K562 (cell line): ENCODE measurements around the gene STK11. TPM values are rescaled to one million over a fixed set of nuclear protein-coding genes. Genes with fewer than 3 reads are reported as not detected.

Source experiments
- ATAC-seq: fragments of 200-7000 bp; cut with Tn5 transposase; 3 replicates; pipeline ENCODE4 v1.9.1; 2020; ENCODE audit warnings: moderate library complexity
- BruUV-seq: library from RNA; stranded (reverse); fragments of 400-500 nt; replicated peaks from 2 replicates; lab custom pipeline; 2021; lab: Mats Ljungman, UMichigan
- CTCF ChIA-PET: fragments of 300-600 bp; formaldehyde crosslinking; extraction: SDS; loops from one replicate; lab custom pipeline; 2021; ENCODE audit warnings: low intra/inter-chr PET ratio; lab: Yijun Ruan, JAX
- POLR2A ChIA-PET: fragments of 300-600, 350-650 bp; sonication (Branson Sonifier 250); formaldehyde crosslinking; extraction: SDS; loops from one replicate; lab custom pipeline; 2021; ENCODE audit warnings: antibody characterized with exemption, inconsistent platforms; lab: Yijun Ruan, JAX
- DNase-seq, 4 experiments: peaks; one replicate each; pipeline versions ENCODE4 v3.0.0 to v3.0.0-alpha.2; 2011 to 2018; ENCODE audit warnings: low spot score in 3 of 4, mixed read lengths in 3 of 4; ENCODE audit errors: extremely low read depth in 1 of 4
- FAIRE-seq: peaks from 2 replicates; lab custom pipeline; 2011; peaks lifted over from hg19 to GRCh38; lab: Jason Lieb, UNC
- H2AFZ ChIP-seq: 2 replicates; pipeline ENCODE4 v1.6.0; 2011; ENCODE audit warnings: low read depth, low read length, control low read depth, inconsistent platforms
- H3K27ac ChIP-seq: fragments of 200-600 bp; 3 replicates; pipeline ENCODE4 v1.8.0; 2011; ENCODE audit warnings: low read depth, mild to moderate bottlenecking, control low read depth, inconsistent platforms, low read length, moderate library complexity, mixed read lengths; ENCODE audit errors: extremely low read depth
- H3K27me3 ChIP-seq, 2 experiments: fragments of 300-600 bp in 1 of 2; 2 replicates in 1 of 2; 3 replicates in 1 of 2; pipeline versions ENCODE4 v1.6.0 to v1.8.0; 2011; ENCODE audit warnings: inconsistent platforms in 2 of 2, low read length in 2 of 2, mild to moderate bottlenecking in 1 of 2, mixed read lengths in 1 of 2, moderate library complexity in 1 of 2; ENCODE audit not compliant: control insufficient read depth in 2 of 2, insufficient read depth in 2 of 2
- H3K36me3 ChIP-seq: fragments of 300-600 bp; 3 replicates; pipeline ENCODE4 v1.8.0; 2011; ENCODE audit warnings: mild to moderate bottlenecking, low read length, inconsistent platforms; ENCODE audit not compliant: control insufficient read depth, insufficient read depth
- H3K4me1 ChIP-seq, 2 experiments: fragments of 200-600 bp in 1 of 2; replicated peaks in 1 of 2; 2 replicates in 1 of 2; 3 replicates in 1 of 2; pipeline versions ENCODE4 v1.5.1 to v1.8.0; 2011; ENCODE audit warnings: inconsistent platforms in 2 of 2, low read length in 2 of 2, mild to moderate bottlenecking in 1 of 2, mixed read lengths in 1 of 2, moderate library complexity in 1 of 2; ENCODE audit not compliant: control insufficient read depth in 2 of 2, insufficient read depth in 2 of 2
- H3K4me2 ChIP-seq: 2 replicates; pipeline ENCODE4 v1.6.1; 2011; ENCODE audit warnings: low read length, control low read depth, inconsistent platforms, mixed read lengths; ENCODE audit not compliant: insufficient read depth
- H3K4me3 ChIP-seq: fragments of 200-600 bp; sonication (generic), shearing (Covaris generic); 2 replicates; pipeline ENCODE4 v1.5.1; 2016; ENCODE audit warnings: control low read depth, inconsistent platforms
- H3K79me2 ChIP-seq: fragments of 200-600 bp; 3 replicates; pipeline ENCODE4 v1.8.0; 2011; ENCODE audit warnings: low read length, inconsistent platforms; ENCODE audit not compliant: control insufficient read depth, insufficient read depth
- H3K9ac ChIP-seq, 2 experiments: 2 replicates each; pipeline versions ENCODE4 v1.6.0 to v1.6.1; 2011; ENCODE audit warnings: low read depth in 2 of 2, low read length in 2 of 2, control low read depth in 1 of 2, inconsistent platforms in 1 of 2, mild to moderate bottlenecking in 1 of 2, mixed read lengths in 1 of 2; ENCODE audit not compliant: insufficient read depth in 1 of 2
- H3K9me1 ChIP-seq: one replicate; pipeline ENCODE4 v1.6.0; 2011; ENCODE audit warnings: inconsistent platforms, mild to moderate bottlenecking, low read length, moderate library complexity; ENCODE audit not compliant: control insufficient read depth, insufficient read depth
- H3K9me3 ChIP-seq: replicated peaks from 2 replicates; pipeline ENCODE4 v1.5.1; 2011; ENCODE audit warnings: low read depth, low read length, inconsistent platforms; ENCODE audit not compliant: control insufficient read depth, insufficient read depth
- H4K20me1 ChIP-seq: replicated peaks from 2 replicates; pipeline ENCODE4 v1.6.1; 2011; ENCODE audit warnings: low read length, inconsistent platforms, mixed read lengths; ENCODE audit not compliant: control insufficient read depth, insufficient read depth
- ARID2 ChIP-seq: fragments of 450-650 bp; IDR thresholded peaks from 2 replicates; pipeline ENCODE4 v1.6.1; 2017; ENCODE audit warnings: antibody characterized with exemption, mild to moderate bottlenecking
- CC2D1A ChIP-seq: fragments of 450-650 bp; IDR thresholded peaks from 2 replicates; pipeline ENCODE4 v1.6.1; 2017; ENCODE audit warnings: mild to moderate bottlenecking
- CREBBP ChIP-seq: IDR thresholded peaks from one replicate; pipeline ENCODE4 v1.6.1; 2012; ENCODE audit warnings: low read depth, mild to moderate bottlenecking, control low read depth, inconsistent platforms, low read length
- ETS2 ChIP-seq: IDR thresholded peaks from 2 replicates; pipeline ENCODE4 v1.6.1; 2016; ENCODE audit warnings: borderline replicate concordance, missing genetic modification characterization, mild to moderate bottlenecking, moderate library complexity, missing compliant biosample characterization; ENCODE audit not compliant: poor library complexity, severe bottlenecking
- FOXK1 ChIP-seq: sonication (generic); formaldehyde crosslinking; IDR thresholded peaks from 2 replicates; pipeline ENCODE4 v1.8.0; 2022; ENCODE audit warnings: missing genetic modification reagents, mild to moderate bottlenecking, borderline replicate concordance
- HLTF ChIP-seq: fragments of 450-650 bp; IDR thresholded peaks from 2 replicates; pipeline ENCODE4 v1.6.1; 2016
- MAFG ChIP-seq: fragments of 450-650 bp; conservative IDR thresholded peaks from 2 replicates; pipeline ENCODE4 v1.6.1; 2016; ENCODE audit warnings: missing genetic modification characterization, missing compliant biosample characterization
- MCM3 ChIP-seq: fragments of 450-650 bp; IDR thresholded peaks from 2 replicates; pipeline ENCODE4 v1.6.1; 2016
- NFATC3 ChIP-seq: fragments of 450-650 bp; IDR thresholded peaks from 2 replicates; pipeline ENCODE4 v1.6.1; 2017; ENCODE audit warnings: mild to moderate bottlenecking
- RBM22 ChIP-seq: fragments of 200-400 bp; formaldehyde crosslinking; IDR thresholded peaks from 2 replicates; pipeline ENCODE4 v1.6.1; 2018; ENCODE audit warnings: low read length, low read depth; ENCODE audit not compliant: poor library complexity, severe bottlenecking
- SETDB1 ChIP-seq: IDR thresholded peaks from one replicate; pipeline ENCODE4 v1.6.1; 2012; ENCODE audit warnings: low read length, control low read depth, inconsistent platforms
- SMAD3 ChIP-seq: fragments of 450-650 bp; formaldehyde crosslinking; conservative IDR thresholded peaks from 2 replicates; pipeline ENCODE4 v1.4.0; 2020; ENCODE audit warnings: mild to moderate bottlenecking
- SRSF9 ChIP-seq: fragments of 200-400 bp; formaldehyde crosslinking; IDR thresholded peaks from 2 replicates; pipeline ENCODE4 v1.6.1; 2017; ENCODE audit warnings: low read depth, low read length, borderline replicate concordance
- ZFX ChIP-seq: sonication (generic); formaldehyde crosslinking; IDR thresholded peaks from 2 replicates; pipeline ENCODE4 v1.8.0; 2022; ENCODE audit warnings: mild to moderate bottlenecking, missing genetic modification reagents, moderate library complexity
- ZNF408 ChIP-seq: fragments of 250-450 bp; sonication (Bioruptor Pico); IDR thresholded peaks from 2 replicates; pipeline ENCODE4 v1.4.0; 2020; ENCODE audit warnings: low read depth, mild to moderate bottlenecking, moderate library complexity
- ZNF717 ChIP-seq: fragments of 250-450 bp; sonication (Bioruptor Pico); IDR thresholded peaks from 2 replicates; pipeline ENCODE4 v1.5.0; 2021
- WGBS: fragments of 100-300 bp; shearing (Covaris generic); methylation state at CpG from one replicate; pipeline ENCODE4 v1.1.6; 2016; ENCODE audit warnings: low coverage, mixed read lengths; ENCODE audit not compliant: insufficient coverage; ENCODE audit errors: missing lambda C conversion rate; 5-methylcytosine and 5-hydroxymethylcytosine counted together
- in situ Hi-C: fragments of 300-500 bp; cut with MboI; formaldehyde crosslinking; loops from 4 replicates; pipeline ENCODE4 v1.15.0; 2018; ENCODE audit warnings: inconsistent platforms, mixed read lengths
- intact Hi-C: fragments of 100-400 bp; cut with micrococcal nuclease; formaldehyde crosslinking; loops from 2 replicates; pipeline ENCODE4 v1.14.2; 2022
- polyA plus RNA-seq, 8 experiments: library from polyadenylated mRNA; depleted of rRNA in 4 of 8; stranded (reverse) in 5 of 8; unstranded in 3 of 8; fragments of >200 nt; fragmentation: Nextera tagmentation in 2 of 8; fragmentation: Illumina TruSeq in 1 of 8; extraction: Ambion mirVana in 2 of 8; extraction: Trizol in 1 of 8; gene quantifications; 2 replicates each; pipeline versions ENCODE4 v1.2.1 to v1.2.3, GENCODE V29; 2011 to 2014; ENCODE audit warnings: inconsistent platforms in 1 of 8, missing spikeins in 1 of 8
- total RNA-seq, 7 experiments: library from RNA; depleted of rRNA in 6 of 7; stranded (reverse); fragments of >200 nt in 6 of 7; fragmentation: Illumina TruSeq in 2 of 7; extraction: Trizol in 2 of 7; gene quantifications; 2 replicates each; pipeline versions ENCODE4 v1.2.1 to v1.2.3, GENCODE V29; 2011 to 2021; ENCODE audit warnings: low replicate concordance in 1 of 7
- TF ChIP-seq, protein P1 (sequence below): sonication (generic); formaldehyde crosslinking; IDR thresholded peaks from 2 replicates; pipeline ENCODE4 v1.8.0; 2022; ENCODE audit warnings: mild to moderate bottlenecking, missing genetic modification reagents
- TF ChIP-seq, protein P2 (sequence below): sonication (generic); formaldehyde crosslinking; IDR thresholded peaks from 2 replicates; pipeline ENCODE4 v1.8.0; 2022; ENCODE audit warnings: missing genetic modification reagents, mild to moderate bottlenecking, moderate library complexity, borderline replicate concordance
- TF ChIP-seq, protein P3 (sequence below): fragments of 250-450 bp; sonication (Bioruptor Pico); IDR thresholded peaks from 2 replicates; pipeline ENCODE4 v1.5.0; 2021; ENCODE audit warnings: mild to moderate bottlenecking, borderline replicate concordance

Gene STK11
- total and polyA plus RNA-seq, 9 of the 15 experiments (the other 6 are each of a cell fraction or from before 2014, with no cell fraction given) = 0.15 to 96.5 (median 31.7) TPM

DNA sequence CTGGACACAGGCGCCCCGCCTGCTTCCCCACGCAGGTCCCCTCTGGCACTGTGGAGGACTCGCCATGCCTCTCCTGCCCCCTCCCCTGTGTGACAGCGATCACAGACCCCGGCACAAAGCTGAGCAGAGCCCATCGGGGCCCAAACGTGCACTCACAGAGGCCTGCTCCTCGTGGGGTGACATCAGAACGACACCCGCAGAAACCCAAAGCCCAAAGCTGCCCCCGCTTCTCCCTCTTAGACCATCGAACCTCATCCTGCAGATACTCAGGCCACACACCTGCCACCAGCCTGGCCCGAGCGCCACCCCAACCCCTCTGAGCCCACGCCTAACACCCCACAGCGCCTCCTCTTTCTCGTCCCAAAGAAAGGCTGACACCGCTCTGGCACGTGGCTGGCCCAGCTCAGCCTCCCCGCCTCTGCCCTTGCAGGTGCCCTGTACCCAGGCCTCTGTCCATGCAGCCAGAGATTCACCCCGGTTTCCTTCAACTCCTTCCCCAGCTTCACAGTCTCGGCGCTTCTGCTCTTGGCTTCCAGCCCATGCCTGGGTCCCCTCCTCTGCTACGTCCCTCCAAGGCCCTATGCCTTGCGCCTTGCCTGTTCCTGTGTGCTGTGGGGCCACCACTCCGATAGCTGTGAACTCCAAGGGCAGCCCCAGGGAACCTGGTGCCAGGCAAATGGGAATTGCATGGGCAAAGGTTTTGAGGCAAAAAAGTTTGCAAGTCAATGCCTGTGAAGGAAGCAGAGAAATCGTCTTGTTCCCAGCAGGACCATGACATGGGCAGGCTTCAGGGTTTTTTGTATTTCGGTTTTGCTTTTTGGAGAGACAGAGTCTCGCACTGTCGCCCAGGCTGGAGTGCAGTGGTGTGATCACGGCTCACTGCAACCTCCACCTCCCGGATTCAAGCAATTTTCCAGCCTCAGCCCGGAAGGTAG lies 33.1 kb downstream of the STK11 start:
- H3K9ac ChIP-seq = peak overlapping the region in 1 of 2 experiments; percentile 94; a peak in 3 of 4 replicates
- WGBS = 63% methylated on average over 31 of the region's 34 CpGs
- DNase-seq = no peak
- TF ChIP-seq FOXK1 (CRISPR knock-in tag) = no peak
- TF ChIP-seq CREBBP = no peak
- no peak for TF ChIP-seq CC2D1A
- no peak for TF ChIP-seq ETS2 (tag)
- no peak for TF ChIP-seq SMAD3
- TF ChIP-seq RBM22 = no peak
- TF ChIP-seq ZNF408 (CRISPR knock-in tag) = no peak
- TF ChIP-seq, protein P1, sequence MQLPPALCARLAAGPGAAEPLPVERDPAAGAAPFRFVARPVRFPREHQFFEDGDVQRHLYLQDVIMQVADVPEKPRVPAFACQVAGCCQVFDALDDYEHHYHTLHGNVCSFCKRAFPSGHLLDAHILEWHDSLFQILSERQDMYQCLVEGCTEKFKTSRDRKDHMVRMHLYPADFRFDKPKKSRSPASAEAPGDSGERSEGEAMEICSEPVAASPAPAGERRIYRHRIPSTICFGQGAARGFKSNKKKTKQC (CRISPR knock-in tag) = no peak
- TF ChIP-seq HLTF = no peak
- TF ChIP-seq ZFX (CRISPR knock-in tag) = peak; percentile 29; the same call in 1 of the 2 replicates
- TF ChIP-seq ZNF717 (CRISPR knock-in tag) = no peak
- no peak for TF ChIP-seq NFATC3
- no peak for TF ChIP-seq MAFG (tag)
- TF ChIP-seq, protein P2, sequence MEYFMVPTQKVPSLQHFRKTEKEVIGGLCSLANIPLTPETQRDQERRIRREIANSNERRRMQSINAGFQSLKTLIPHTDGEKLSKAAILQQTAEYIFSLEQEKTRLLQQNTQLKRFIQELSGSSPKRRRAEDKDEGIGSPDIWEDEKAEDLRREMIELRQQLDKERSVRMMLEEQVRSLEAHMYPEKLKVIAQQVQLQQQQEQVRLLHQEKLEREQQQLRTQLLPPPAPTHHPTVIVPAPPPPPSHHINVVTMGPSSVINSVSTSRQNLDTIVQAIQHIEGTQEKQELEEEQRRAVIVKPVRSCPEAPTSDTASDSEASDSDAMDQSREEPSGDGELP = 0 out of 2 replicates have a peak, but pooled peaks have one; percentile 6
- TF ChIP-seq MCM3 = no peak
- TF ChIP-seq, protein P3, sequence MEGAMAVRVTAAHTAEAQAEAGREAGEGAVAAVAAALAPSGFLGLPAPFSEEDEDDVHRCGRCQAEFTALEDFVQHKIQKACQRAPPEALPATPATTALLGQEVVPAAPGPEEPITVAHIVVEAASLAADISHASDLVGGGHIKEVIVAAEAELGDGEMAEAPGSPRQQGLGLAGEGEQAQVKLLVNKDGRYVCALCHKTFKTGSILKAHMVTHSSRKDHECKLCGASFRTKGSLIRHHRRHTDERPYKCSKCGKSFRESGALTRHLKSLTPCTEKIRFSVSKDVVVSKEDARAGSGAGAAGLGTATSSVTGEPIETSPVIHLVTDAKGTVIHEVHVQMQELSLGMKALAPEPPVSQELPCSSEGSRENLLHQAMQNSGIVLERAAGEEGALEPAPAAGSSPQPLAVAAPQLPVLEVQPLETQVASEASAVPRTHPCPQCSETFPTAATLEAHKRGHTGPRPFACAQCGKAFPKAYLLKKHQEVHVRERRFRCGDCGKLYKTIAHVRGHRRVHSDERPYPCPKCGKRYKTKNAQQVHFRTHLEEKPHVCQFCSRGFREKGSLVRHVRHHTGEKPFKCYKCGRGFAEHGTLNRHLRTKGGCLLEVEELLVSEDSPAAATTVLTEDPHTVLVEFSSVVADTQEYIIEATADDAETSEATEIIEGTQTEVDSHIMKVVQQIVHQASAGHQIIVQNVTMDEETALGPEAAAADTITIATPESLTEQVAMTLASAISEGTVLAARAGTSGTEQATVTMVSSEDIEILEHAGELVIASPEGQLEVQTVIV (CRISPR knock-in tag) = no peak
- TF ChIP-seq ARID2 = no peak
- TF ChIP-seq SRSF9 = no peak
- TF ChIP-seq SETDB1 = no peak

More for the DNA sequence above, 33.1 kb downstream of the STK11 start:
- FAIRE-seq (no peak), ATAC-seq (no peak)
- peaks cover 24 to 98% of the 10 kb centered on the region in 2 experiments for H3K4me1 ChIP-seq
- H4K20me1 ChIP-seq = no peaks in the 10 kb centered on the region
- no peaks in the 10 kb centered on the region for H3K27me3 ChIP-seq
- intact Hi-C loops (no loop called here), in situ Hi-C loops (loop anchor here (25.0 kb wide), 1 partner anchor 476 kb away; the partner anchor contains the start of gene MISP)
- no TSS peak for BruUV-seq
- peak overlapping the region; percentile 49; the same call in 1 of the 3 replicates for H3K27ac ChIP-seq
- POLR2A ChIA-PET = interaction anchor here (0.6 kb wide), 2 partner anchors 135 to 254 kb away, joined by 3 read pairs; partner anchors contain the start of gene WDR18
- H3K4me2 ChIP-seq = peak overlapping the region; percentile 70
- CTCF ChIA-PET = interaction anchor here (0.9 to 4.8 kb wide), 3 partner anchors 126 to 468 kb away, joined by 3 to 29 read pairs (median 21); no protein-coding TSS in a partner anchor
- peaks cover 28% of the 10 kb centered on the region for H3K79me2 ChIP-seq
- H3K4me3 ChIP-seq = peak overlapping the region; percentile 55
- H3K9me3 ChIP-seq = no peaks in the 10 kb centered on the region
- peak overlapping the region; percentile 59 for H2AFZ ChIP-seq
- H3K36me3 ChIP-seq = peaks cover 33% of the 10 kb centered on the region; the same call in 1 of the 3 replicates
- no peaks in the 10 kb centered on the region for H3K9me1 ChIP-seq
